Hematopoietic multipotent progenitor cell treated with erythropoietin and hydrocortisone succinate and interleukin-3 and kit ligand, for 4 days (in vitro differentiated cells): ENCODE data around the gene TRIM27.
"Not testable (repeated sequence)": the region's sequence is repeated elsewhere in the genome, so short reads cannot be mapped to it uniquely, and the experiment has no call there.

Experiments used
- DNase-seq: peaks from one replicate; pipeline ENCODE4 v3.0.0-alpha.2; 2015

Gene TRIM27

DNA sequence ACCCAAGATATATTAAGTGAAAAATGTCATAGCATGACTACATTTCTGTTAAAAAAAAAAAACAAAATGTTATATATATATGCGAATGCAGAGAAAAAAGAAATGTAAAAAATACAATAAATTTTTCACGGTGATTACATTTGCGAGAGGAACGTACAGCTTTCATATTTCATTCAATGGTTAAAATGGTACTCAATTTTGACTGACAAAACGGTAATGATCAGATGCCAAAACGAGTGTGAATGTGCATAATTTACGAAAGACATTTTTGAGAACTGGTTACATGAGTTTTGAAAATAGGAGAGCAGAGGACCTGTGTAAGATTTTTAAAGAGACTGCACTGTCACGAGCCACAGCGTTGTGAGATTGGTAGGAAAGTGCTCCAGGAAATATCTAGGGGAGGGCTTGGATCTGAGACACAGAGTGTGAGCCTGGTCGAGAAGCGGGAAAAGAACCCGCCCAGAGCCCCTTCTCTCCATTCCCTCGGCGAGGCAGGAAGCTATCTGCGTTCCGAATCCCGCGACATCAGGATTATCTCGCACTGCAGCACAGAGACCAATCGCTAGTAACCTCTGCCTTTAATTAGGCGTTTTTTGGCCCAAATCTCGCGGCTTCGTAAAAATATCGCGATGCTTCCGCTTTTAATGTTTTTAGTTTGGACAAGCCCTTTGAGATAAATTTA lies 28.5 kb downstream of the TRIM27 start:
- peak; percentile 98 for DNase-seq

DNA sequence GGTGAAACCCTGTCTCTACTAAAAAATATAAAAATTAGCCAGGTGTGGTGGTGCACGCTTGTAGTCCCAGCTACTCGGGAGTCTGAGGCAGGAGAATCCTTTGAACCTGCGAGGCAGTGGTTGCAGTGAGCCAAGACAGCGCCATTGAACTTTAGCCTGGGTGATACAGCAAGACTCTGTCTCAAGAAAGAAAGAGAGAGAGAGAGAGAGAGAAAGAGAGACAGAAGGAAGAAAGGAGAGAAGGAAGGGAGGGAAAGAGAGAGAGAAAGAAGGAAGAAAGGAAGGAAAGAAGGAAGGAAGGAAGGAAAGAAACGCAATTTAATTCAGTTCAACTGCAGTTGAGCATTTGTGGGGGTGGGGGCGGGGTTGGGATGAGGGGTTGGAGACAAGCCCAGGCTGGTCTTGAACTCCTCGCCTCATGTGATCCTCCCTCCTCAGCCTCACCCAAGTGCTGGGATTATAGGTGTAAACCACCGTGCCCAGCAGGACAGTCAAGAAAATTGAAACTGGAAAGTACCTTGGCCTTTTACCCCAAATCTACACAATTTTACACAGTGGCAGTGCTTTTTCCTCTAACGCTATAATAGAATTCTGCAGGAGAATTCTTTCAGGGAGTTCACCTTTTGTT lies 30.5 kb downstream of the TRIM27 start:
- DNase-seq: no peak

DNA sequence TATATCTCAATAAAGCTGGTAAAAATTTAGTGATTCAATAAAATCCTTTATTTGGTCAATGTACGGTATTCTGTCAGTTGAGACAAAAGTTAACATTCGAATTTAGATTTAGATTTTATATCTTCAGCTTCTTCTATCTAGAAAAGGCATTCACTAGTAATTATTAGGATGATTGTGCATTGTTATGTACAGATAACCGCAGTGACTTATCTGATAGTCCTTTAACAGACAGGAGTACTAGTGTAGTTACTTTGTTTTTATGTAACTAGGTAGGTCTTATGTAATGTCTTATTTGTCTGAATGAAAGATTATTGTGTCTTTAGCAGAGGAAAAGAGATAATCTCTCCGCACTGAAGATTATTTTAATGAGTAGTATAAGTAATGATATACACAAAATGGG lies 31.3 kb downstream of the TRIM27 start:
- no peak for DNase-seq

- no peak for DNase-seq
These were observed 35.8 kb downstream of the TRIM27 start for GRCh38 chr6:28887796-28888496.

DNA sequence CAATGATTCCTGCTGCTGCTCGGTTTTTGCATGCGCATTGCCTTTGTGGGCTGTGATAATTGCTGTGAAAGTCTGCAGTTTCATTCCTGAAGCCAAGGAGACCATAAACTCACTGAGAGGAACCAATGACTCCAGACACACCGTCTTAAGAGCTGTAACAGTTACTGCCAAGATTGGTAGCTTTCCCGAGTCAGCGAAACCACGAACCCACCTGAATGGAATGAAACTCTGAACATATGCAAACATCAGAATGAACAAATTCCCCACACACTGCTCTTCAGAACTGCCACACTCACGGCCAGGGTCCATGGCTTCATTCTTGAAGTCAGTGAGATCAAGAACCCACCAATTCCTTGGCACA lies 37.7 kb downstream of the TRIM27 start:
- DNase-seq: no peak

- peak; percentile 73 for DNase-seq
These were observed 39.2 kb downstream of the TRIM27 start for GRCh38 chr6:28884423-28885131.

DNA sequence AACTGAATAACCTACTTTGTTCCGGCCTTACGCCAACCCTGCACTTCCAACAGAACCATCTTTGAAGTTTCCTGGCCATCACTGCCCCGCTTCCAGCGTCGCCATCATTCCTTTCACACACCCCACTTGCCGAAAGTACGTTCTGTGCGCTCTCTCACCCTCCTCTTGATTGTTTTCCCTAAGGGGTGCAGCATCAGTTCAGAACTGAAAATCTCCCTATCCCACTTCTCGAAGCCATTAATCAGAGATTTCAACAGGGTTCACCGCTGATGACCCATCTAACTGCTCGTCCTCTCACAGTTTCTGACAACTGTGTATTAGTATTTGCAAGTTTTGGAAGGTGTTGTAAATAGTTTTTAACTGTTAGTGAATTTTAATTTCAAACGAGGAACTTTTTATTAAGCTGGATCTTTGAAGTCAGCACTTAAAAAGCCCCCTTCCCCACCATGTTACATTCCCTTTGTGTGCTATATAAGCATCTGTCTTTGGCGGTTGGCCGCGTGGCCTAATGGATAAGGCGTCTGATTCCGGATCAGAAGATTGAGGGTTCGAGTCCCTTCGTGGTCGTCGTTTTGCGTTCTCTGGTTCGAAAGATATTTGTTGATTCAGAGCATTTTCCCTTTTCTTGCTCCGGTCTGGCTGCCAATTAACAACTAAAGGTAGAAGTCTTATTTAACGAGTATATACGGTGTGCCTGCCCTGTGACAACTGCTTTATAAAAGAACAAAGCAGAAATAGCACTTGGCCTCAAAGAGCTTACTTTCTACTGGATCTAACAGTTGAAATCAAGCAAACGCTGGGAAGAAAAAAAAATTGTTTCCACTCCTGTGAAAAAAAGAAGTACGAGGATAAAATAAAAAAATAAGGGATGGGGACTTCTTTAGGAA lies 42.6 kb downstream of the TRIM27 start:
- DNase-seq: peak; percentile 90

- no peak for DNase-seq
These were observed 43.3 kb downstream of the TRIM27 start for GRCh38 chr6:28880519-28880893.

DNA sequence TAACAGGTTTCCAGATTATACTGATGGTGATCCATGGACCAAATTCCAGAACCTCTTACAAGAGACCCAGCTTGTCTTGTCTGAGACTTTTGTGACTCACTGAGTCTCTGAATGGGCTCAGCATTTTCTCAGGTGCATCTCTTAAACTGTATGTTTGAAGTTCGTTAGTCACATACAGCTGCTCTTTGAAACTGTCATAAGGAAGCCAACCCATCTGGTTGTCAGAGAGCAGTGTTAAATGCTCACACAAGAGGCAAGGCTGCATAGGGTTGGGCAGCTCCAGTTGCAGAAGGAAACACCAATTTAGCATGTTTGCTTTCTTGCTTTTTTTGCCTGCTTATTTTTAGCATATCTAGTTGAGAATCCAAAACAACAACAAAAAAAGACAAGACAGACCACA lies 47.1 kb downstream of the TRIM27 start:
- DNase-seq: no peak

- no peak for DNase-seq
These were observed 48.5 kb downstream of the TRIM27 start for GRCh38 chr6:28875191-28875747.

GRCh38 chr6:28872157-28872817 lies 51.5 kb downstream of the TRIM27 start:
- not testable (repeated sequence) for DNase-seq

DNA sequence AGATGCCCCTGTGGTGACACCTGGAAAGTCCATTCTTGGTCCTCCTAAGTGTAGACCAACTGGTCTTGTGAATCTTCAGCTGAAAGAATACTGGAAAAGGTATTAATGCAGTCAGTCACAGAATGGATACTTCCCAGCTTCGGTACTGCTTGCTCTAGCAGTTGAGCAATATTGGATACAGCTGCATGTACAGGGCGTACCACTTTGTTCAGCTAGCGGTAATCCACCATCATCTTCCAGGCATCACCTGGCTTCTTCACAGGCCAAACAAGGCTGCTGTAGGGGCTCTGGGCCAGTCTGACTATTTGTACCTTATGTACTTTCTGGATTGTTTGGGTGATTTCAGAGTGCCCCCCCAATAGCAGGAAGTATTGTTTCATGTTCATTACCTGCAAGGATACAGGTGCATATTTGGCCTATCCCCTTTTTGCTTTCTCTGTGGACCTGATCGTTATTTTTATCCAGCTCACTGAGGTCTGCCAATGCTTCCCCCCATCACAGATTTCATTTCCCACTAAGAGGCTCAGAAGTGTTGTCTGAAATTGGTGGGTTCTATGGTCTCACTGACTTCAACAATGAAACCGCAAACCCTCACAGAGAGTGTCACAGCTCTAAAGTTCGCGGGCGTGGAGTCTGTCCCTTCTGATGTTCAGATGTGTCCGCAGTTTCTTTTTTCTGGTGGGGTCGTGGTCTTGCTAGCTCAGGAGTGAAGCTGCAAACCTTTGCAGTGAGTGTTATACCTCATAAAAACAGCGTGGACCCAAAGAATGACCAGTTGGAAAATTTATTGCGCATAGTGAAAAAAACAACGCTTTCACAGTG lies 52.2 kb downstream of the TRIM27 start:
- no peak for DNase-seq

DNA sequence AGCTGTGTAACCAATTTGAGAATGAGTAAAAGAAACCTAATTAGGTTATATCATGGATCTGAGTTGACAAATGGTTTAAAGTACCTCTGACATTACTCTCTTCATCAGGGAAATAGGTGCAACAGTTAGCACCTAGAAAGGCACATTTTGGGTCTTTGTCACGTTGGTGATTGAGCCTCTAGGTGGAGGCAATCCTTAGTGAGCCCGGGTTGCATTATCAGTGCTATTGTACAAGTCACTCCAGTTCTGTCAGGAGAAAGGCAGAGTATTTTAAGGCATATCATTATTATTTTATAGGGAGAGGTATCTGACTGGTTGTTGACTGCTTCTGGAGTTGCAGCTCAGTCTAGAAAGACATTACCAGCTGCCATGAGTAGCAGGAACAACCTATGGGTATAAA lies 54.9 kb downstream of the TRIM27 start:
- DNase-seq: no peak

- peak; percentile 65 for DNase-seq
These were observed 56.7 kb downstream of the TRIM27 start for GRCh38 chr6:28867086-28867409.

DNA sequence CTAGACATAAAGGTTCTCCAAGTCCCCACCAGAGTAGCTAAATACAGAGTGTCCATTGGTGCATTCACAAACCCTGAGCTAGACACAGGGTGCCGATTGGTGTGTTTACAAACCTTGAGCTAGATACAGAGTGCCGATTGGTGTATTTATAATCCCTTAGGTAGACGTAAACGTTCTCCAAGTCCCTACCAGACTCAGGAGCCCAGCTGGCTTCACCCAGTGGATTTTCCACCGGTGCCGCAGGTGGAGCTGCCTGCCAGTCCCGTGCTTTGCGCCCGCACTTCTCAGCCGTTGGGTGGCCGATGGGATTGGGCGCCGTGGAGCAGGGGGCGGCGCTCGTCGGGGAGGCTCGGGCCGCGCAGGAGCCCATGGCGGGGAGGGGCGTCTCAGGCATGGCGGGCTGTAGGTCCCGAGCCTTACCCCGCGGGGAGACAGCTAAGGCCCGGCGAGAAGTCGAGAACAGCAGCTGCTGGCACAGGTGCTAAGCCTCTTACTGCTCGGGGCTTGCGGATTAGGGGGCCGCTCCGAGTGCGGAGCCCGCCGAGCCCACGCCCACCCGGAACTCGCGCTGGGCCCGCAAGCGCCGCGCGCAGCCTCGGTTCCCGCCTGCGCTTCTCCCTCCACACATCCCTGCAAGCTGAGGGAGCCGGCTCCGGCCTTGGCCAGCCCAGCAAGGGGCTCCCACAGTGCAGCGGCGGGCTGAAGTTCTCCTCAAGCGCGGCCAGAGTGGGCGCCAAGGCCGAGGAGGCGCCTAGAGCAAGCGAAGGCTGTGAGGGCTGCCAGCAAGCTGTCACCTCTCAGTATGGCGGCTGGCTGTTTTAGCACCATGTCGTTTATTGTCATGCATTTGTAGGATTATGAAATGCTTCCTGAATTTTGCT lies 57.3 kb downstream of the TRIM27 start:
- peak; percentile 84 for DNase-seq

DNA sequence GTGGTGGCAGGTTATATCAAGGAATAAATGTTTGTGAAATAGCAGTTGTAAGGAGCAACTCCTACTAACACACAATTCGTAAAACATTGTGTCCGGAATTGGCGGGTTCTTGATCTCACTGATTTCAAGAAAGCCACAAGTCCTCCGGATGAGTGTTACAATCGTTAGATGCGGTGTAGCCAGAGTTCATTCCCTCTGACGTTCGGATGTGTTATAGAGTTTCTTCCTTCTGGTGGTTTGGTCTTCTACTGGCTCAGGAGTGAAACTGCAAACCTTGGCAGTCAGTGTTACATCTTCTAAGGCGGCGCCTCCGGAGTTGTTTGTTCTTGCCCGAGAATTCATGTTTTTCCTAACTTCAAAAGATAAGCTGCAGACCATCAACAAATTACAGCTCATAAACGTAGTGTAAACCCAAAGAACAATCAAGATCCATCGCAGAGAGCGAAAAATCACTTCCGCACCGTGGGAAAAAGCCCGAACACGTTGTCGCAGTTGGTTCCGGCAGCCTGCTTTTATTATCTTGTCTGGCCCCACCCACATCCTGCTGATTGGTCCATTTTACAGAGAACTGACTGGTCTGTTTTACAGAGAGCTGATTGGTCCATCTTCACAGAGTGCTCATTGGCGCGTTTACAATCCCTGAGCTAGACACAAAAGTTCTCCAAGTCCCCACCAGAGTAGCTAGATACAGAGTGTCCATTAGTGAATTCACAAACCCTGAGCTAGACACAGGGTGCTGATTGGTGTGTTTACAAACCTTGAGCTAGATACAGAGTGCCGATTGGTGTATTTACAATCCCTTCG lies 58.2 kb downstream of the TRIM27 start:
- peak; percentile 72 for DNase-seq

DNA sequence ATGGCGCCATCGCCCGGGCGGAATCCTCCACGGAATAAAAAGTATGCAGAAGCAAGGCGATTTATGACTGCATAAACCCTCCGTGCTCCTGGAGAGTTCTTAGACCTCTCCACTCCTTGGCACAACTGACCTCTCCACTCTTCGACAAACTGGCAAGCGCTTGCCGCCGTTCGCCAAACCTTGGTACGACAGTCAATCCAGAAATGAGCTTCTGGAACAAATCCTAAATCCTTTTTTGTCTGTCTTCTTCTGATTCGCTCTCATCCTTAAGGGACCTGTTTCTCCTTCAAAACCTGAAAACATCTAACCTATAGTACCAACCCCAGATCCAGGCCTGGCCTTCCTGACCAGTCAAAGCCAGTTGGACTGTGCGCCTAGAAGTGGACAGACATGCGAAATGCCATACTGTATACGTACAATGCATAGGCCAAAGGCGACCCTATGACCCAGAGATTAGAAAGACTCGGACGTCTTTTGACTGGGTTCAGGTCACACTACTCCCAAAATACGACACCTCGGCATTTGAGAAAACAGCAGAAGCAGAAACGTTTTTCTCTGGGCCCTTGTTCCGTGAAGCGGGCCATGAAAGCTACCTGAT lies 59.4 kb downstream of the TRIM27 start:
- no peak for DNase-seq

GRCh38 chr6:28863604-28864325 lies 60.0 kb downstream of the TRIM27 start:
- DNase-seq: peak; percentile 92
